GM18868 (cell line): ENCODE measurements around the gene RPSA.
"Not testable (repeated sequence)": the region's sequence is repeated elsewhere in the genome, so short reads cannot be mapped to it uniquely, and the experiment has no call there.

Experiments
- ATAC-seq: cut with Tn5 transposase; IDR thresholded peaks from one replicate; pipeline ENCODE4 v1.9.1; 2021; ENCODE audit warnings: mild to moderate bottlenecking, moderate library complexity; ENCODE audit not compliant: unreplicated experiment

Gene RPSA

DNA sequence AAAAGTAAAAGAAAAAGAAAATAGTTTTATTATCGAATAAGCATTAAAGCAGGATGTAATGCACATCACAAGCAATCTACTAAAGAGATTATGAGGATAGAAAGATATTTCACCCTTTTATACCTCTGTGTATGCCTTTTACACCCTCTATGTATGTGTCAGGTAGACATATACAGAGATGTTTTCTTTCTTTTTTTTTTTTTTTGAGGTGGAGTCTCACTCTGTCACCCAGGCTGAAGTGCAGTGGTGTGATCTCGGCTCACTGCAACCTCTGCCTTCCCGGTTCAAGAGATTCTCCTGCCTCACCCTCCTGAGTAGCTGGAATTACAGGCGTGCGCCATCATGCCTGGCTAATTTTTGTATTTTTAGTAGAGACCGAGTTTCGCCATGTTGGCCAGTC lies 47.4 kb downstream of the RPSA start:
- ATAC-seq, result not testable (repeated sequence)

DNA sequence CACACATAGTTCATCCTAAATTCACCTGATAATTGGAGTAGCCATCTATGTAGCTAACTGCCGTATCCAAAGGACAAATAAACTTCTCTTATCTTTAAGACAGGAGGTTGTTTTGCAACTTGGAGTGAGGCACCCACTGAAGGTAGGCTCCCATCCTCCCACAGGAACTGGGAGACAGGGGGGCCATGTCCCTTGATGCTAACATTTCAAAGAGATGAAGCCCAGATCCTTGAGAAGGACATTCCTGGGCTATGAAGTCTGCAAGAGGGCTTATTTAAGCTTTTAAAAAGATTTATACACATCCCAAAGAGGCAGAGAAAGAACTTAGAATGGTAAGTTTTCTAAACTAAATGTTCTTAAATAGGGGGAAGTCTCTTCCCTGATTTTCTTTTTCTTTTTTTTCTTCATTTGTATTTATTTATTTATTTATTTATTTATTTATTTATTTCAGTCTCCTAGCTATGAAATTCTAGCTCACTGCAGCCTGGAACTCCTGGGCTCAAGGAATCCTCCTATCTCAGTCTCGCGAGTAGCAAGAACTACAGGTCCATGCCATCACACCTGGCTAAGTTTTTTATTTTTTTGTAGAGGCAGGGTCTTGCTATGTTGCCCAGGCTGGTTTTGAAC lies 48.2 kb downstream of the RPSA start:
- no peak for ATAC-seq

DNA sequence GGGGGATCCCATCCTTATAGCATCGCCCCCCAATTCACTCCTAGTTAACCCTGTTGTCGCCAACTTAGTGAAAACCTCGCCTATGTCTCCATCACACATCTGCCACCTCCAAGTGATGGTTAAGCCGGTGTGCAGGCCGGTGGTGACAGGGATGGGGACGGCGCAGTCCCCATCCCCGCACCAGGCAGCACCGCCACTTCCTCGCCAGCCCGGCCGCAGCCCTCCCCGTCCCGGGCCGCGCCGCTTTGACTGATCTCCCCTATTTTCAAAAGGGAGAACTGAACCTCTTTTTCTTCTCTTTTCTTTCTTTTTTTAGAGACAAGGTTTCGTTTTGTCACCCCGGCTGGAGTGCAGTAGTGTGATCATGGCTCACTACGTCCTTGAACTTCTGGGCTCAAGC lies 49.6 kb downstream of the RPSA start:
- no peak for ATAC-seq

DNA sequence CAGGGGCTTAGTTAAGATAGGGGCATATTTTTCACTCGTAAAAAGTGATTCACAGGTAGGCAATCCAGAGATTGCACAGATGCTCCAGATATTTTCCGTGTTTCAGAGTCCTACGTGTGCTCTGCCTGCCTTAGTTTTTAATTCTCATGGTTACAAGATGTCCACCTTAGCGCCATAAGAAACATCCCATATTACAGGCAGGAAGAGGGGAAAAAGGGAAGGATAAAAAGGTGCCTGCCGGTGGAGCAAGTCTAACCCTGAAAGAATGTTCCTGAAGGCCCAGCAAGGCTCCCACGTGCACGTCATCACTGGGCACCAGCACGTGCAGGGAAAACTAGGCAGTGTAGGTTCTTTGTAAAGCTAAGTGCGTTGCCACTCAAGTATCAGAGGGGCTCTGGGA lies 50.8 kb downstream of the RPSA start:
- no peak for ATAC-seq

DNA sequence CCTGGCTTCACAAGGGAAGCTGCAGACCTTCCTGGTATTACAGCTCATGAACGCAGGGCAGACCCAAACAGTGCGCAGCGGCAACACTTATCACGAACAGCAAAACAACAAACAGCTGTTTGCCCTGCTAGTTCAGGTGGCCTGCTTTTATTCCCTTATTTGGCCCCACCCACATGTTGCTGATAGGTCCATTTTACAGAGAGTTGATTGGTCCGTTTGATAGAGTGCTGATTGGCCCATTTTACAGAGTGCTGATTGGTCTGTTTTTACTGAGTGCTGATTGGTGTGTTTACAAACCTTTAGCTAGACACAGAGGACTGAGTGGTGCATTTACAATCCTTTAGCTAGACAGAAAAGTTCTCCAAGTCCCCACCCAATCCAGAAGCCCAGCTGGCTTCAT lies 52.1 kb downstream of the RPSA start:
- not testable (repeated sequence) for ATAC-seq

DNA sequence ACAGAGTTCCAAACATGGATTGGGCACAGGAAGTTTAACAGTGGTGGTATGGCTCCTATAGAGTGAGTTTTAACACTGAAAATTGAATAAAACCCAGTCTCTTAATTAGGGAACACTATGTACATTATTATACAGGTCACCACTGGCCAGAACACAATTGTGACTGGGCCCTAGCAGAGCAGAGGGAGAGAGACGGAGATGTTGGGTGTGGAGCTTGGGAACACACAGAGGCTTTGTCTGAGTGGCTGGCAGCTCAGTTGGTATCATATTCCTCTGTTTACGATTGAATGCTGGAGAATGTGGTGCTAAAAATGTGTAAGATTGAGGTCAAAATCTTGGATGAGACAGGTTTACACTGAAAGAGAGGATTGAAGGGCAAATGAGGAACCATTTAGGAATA lies 54.2 kb downstream of the RPSA start:
- no peak for ATAC-seq
